HG03460 (cell line): ENCODE data around the gene NCAPD3.
"Not testable (repeated sequence)": the region's sequence is repeated elsewhere in the genome, so short reads cannot be mapped to it uniquely, and the experiment has no call there.

ENCODE experiments used
- ATAC-seq: cut with Tn5 transposase; IDR thresholded peaks from one replicate; pipeline ENCODE4 v1.9.1; 2021; ENCODE audit not compliant: unreplicated experiment

The NCAPD3 gene

GRCh38 chr11:134229126-134229790, 5.5 kb upstream of the NCAPD3 start:
- ATAC-seq: no peak

GRCh38 chr11:134228625-134229024, 4.9 kb upstream of the NCAPD3 start:
- ATAC-seq: peak; percentile 51

GRCh38 chr11:134226806-134227325, 3.1 kb upstream of the NCAPD3 start:
- ATAC-seq: no peak

GRCh38 chr11:134224710-134225664, 1.2 kb upstream of the NCAPD3 start:
- ATAC-seq: peak; percentile 15

- ATAC-seq: no peak
Measured at GRCh38 chr11:134223121-134223520, 646 bp downstream of the NCAPD3 start.

GRCh38 chr11:134216816-134217215, 7.0 kb downstream of the NCAPD3 start:
- no peak for ATAC-seq

GRCh38 chr11:134215836-134216235, 7.9 kb downstream of the NCAPD3 start:
- ATAC-seq: no peak

GRCh38 chr11:134207538-134208239, 16.1 kb downstream of the NCAPD3 start:
- no peak for ATAC-seq

- no peak for ATAC-seq
Measured at GRCh38 chr11:134206185-134206584, 17.6 kb downstream of the NCAPD3 start.

GRCh38 chr11:134205729-134206128, 18.0 kb downstream of the NCAPD3 start:
- ATAC-seq: no peak

GRCh38 chr11:134202661-134203060, 21.1 kb downstream of the NCAPD3 start:
- no peak for ATAC-seq

- ATAC-seq: no peak
Measured at GRCh38 chr11:134200688-134201087, 23.1 kb downstream of the NCAPD3 start.

- ATAC-seq: no peak
Measured at GRCh38 chr11:134199531-134199930, 24.2 kb downstream of the NCAPD3 start.

GRCh38 chr11:134196756-134197155, 27.0 kb downstream of the NCAPD3 start:
- ATAC-seq: no peak

GRCh38 chr11:134188092-134188491, 35.7 kb downstream of the NCAPD3 start:
- ATAC-seq: not testable (repeated sequence)

GRCh38 chr11:134181707-134182106, 42.1 kb downstream of the NCAPD3 start:
- no peak for ATAC-seq

GRCh38 chr11:134178032-134178674, 45.6 kb downstream of the NCAPD3 start:
- no peak for ATAC-seq

- no peak for ATAC-seq
Measured at GRCh38 chr11:134176284-134176683, 47.5 kb downstream of the NCAPD3 start.

GRCh38 chr11:134173296-134173695, 50.5 kb downstream of the NCAPD3 start:
- ATAC-seq: no peak

GRCh38 chr11:134171951-134172350, 51.8 kb downstream of the NCAPD3 start:
- ATAC-seq: no peak

GRCh38 chr11:134170919-134171281, 52.9 kb downstream of the NCAPD3 start:
- no peak for ATAC-seq
